Suprapubic skin (tissue), 3 donors: Measurements from ENCODE around the gene PODXL2.

ENCODE experiments used
- EP300 ChIP-seq: sonication (generic); formaldehyde crosslinking; IDR thresholded peaks from one replicate; pipeline ENCODE4 v1.6.1; 2017; ENCODE audit warnings: antibody characterized with exemption
- TF ChIP-seq, protein P1 (sequence below), 2 donors: fragments of 200-600 bp in 1 of 2; fragments of 450-650 bp in 1 of 2; sonication (generic) in 1 of 2; IDR thresholded peaks; one replicate each; pipeline ENCODE4 v1.5.1; 2016 to 2019; ENCODE audit warnings: antibody characterized with exemption in 2 of 2, mild to moderate bottlenecking in 1 of 2, moderate library complexity in 1 of 2

DNA sequence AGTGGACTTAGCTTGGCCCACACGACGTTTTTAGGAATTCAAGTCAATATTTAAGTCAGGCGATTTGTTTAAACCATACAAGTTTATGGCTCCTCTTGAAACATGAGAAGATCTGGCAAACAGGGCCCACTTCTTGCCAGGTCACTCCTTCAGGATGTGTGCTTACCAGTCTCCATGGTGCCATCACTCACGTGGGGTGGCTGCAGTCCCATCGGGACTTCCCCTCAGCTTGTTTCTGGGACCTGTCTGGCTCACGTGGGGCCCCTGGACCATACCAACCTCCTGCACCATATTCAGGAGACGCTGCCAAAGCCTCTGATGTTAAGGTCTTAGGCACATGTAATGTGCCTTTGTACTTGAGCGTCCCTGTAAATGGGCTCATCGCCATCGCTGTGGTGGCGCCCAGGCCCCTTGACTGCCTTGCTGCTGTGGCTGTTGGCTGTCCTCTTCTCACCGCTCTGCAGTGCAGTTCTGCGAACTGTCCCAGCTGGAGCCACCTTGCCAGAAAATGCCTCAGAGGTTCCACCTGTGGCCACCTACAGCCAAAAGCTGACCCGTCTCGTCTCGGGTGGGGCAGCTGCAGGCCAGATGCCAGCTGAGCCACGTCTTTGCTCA lies 21.9 kb upstream of the PODXL2 start:
- TF ChIP-seq, protein P1, sequence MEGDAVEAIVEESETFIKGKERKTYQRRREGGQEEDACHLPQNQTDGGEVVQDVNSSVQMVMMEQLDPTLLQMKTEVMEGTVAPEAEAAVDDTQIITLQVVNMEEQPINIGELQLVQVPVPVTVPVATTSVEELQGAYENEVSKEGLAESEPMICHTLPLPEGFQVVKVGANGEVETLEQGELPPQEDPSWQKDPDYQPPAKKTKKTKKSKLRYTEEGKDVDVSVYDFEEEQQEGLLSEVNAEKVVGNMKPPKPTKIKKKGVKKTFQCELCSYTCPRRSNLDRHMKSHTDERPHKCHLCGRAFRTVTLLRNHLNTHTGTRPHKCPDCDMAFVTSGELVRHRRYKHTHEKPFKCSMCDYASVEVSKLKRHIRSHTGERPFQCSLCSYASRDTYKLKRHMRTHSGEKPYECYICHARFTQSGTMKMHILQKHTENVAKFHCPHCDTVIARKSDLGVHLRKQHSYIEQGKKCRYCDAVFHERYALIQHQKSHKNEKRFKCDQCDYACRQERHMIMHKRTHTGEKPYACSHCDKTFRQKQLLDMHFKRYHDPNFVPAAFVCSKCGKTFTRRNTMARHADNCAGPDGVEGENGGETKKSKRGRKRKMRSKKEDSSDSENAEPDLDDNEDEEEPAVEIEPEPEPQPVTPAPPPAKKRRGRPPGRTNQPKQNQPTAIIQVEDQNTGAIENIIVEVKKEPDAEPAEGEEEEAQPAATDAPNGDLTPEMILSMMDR (IDR thresholded peaks at IDR 0.05): no peak
- no peak for TF ChIP-seq EP300
